ENCODE results near the gene ABCF1. TPM values are rescaled to one million over a fixed set of nuclear protein-coding genes. Genes with fewer than 3 reads are reported as not detected.

The ABCF1 gene
- total RNA-seq, 1 experiment from 2014 or later = 101 TPM

DNA sequence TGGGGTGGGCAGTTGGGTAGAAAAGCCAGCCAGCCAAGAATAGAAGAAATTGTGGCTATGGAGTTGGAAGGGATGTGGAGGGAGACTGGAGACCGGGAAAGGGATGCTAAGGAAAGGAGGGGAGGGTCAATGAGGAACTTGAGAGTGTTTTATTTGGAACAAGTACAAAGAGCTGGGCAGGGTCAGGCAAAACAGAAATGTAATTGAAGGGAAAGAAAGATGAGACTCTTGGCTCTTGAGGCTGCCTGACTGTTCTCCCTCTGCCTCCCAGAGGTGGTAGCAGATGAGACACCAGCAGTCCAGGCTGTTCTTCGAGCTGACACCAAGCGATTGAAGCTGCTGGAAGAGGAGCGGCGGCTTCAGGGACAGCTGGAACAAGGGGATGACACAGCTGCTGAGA is 12.7 kb downstream of the ABCF1 start (continued):
- TF ChIP-seq, protein P1, sequence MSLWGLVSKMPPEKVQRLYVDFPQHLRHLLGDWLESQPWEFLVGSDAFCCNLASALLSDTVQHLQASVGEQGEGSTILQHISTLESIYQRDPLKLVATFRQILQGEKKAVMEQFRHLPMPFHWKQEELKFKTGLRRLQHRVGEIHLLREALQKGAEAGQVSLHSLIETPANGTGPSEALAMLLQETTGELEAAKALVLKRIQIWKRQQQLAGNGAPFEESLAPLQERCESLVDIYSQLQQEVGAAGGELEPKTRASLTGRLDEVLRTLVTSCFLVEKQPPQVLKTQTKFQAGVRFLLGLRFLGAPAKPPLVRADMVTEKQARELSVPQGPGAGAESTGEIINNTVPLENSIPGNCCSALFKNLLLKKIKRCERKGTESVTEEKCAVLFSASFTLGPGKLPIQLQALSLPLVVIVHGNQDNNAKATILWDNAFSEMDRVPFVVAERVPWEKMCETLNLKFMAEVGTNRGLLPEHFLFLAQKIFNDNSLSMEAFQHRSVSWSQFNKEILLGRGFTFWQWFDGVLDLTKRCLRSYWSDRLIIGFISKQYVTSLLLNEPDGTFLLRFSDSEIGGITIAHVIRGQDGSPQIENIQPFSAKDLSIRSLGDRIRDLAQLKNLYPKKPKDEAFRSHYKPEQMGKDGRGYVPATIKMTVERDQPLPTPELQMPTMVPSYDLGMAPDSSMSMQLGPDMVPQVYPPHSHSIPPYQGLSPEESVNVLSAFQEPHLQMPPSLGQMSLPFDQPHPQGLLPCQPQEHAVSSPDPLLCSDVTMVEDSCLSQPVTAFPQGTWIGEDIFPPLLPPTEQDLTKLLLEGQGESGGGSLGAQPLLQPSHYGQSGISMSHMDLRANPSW (CRISPR knock-in tag; conservative IDR thresholded peaks at IDR 0.05; ENCODE audit: low read depth) = no peak
- TF ChIP-seq, protein P2, sequence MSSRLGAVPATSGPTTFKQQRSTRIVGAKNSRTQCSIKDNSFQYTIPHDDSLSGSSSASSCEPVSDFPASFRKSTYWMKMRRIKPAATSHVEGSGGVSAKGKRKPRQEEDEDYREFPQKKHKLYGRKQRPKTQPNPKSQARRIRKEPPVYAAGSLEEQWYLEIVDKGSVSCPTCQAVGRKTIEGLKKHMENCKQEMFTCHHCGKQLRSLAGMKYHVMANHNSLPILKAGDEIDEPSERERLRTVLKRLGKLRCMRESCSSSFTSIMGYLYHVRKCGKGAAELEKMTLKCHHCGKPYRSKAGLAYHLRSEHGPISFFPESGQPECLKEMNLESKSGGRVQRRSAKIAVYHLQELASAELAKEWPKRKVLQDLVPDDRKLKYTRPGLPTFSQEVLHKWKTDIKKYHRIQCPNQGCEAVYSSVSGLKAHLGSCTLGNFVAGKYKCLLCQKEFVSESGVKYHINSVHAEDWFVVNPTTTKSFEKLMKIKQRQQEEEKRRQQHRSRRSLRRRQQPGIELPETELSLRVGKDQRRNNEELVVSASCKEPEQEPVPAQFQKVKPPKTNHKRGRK (CRISPR knock-in tag; IDR thresholded peaks at IDR 0.05; ENCODE audit: borderline replicate concordance) = no peak
- TF ChIP-seq CREB1 (CRISPR knock-in tag; IDR thresholded peaks at IDR 0.05) (no peak), SOX15 (CRISPR knock-in tag; IDR thresholded peaks at IDR 0.05) (no peak), ELF4 (CRISPR knock-in tag; IDR thresholded peaks at IDR 0.05; ENCODE audit: low read depth) (no peak), SP1 (CRISPR knock-in tag; conservative IDR thresholded peaks at IDR 0.05) (no peak)
- TF ChIP-seq, protein P3, sequence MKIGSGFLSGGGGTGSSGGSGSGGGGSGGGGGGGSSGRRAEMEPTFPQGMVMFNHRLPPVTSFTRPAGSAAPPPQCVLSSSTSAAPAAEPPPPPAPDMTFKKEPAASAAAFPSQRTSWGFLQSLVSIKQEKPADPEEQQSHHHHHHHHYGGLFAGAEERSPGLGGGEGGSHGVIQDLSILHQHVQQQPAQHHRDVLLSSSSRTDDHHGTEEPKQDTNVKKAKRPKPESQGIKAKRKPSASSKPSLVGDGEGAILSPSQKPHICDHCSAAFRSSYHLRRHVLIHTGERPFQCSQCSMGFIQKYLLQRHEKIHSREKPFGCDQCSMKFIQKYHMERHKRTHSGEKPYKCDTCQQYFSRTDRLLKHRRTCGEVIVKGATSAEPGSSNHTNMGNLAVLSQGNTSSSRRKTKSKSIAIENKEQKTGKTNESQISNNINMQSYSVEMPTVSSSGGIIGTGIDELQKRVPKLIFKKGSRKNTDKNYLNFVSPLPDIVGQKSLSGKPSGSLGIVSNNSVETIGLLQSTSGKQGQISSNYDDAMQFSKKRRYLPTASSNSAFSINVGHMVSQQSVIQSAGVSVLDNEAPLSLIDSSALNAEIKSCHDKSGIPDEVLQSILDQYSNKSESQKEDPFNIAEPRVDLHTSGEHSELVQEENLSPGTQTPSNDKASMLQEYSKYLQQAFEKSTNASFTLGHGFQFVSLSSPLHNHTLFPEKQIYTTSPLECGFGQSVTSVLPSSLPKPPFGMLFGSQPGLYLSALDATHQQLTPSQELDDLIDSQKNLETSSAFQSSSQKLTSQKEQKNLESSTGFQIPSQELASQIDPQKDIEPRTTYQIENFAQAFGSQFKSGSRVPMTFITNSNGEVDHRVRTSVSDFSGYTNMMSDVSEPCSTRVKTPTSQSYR (CRISPR knock-in tag; IDR thresholded peaks at IDR 0.05) = no peak
- TF ChIP-seq, protein P4, sequence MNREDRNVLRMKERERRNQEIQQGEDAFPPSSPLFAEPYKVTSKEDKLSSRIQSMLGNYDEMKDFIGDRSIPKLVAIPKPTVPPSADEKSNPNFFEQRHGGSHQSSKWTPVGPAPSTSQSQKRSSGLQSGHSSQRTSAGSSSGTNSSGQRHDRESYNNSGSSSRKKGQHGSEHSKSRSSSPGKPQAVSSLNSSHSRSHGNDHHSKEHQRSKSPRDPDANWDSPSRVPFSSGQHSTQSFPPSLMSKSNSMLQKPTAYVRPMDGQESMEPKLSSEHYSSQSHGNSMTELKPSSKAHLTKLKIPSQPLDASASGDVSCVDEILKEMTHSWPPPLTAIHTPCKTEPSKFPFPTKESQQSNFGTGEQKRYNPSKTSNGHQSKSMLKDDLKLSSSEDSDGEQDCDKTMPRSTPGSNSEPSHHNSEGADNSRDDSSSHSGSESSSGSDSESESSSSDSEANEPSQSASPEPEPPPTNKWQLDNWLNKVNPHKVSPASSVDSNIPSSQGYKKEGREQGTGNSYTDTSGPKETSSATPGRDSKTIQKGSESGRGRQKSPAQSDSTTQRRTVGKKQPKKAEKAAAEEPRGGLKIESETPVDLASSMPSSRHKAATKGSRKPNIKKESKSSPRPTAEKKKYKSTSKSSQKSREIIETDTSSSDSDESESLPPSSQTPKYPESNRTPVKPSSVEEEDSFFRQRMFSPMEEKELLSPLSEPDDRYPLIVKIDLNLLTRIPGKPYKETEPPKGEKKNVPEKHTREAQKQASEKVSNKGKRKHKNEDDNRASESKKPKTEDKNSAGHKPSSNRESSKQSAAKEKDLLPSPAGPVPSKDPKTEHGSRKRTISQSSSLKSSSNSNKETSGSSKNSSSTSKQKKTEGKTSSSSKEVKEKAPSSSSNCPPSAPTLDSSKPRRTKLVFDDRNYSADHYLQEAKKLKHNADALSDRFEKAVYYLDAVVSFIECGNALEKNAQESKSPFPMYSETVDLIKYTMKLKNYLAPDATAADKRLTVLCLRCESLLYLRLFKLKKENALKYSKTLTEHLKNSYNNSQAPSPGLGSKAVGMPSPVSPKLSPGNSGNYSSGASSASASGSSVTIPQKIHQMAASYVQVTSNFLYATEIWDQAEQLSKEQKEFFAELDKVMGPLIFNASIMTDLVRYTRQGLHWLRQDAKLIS (CRISPR knock-in tag; IDR thresholded peaks at IDR 0.05; ENCODE audit: borderline replicate concordance) = no peak
- TF ChIP-seq, protein P5, sequence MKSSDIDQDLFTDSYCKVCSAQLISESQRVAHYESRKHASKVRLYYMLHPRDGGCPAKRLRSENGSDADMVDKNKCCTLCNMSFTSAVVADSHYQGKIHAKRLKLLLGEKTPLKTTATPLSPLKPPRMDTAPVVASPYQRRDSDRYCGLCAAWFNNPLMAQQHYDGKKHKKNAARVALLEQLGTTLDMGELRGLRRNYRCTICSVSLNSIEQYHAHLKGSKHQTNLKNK (CRISPR knock-in tag; IDR thresholded peaks at IDR 0.05) = no peak

DNA sequence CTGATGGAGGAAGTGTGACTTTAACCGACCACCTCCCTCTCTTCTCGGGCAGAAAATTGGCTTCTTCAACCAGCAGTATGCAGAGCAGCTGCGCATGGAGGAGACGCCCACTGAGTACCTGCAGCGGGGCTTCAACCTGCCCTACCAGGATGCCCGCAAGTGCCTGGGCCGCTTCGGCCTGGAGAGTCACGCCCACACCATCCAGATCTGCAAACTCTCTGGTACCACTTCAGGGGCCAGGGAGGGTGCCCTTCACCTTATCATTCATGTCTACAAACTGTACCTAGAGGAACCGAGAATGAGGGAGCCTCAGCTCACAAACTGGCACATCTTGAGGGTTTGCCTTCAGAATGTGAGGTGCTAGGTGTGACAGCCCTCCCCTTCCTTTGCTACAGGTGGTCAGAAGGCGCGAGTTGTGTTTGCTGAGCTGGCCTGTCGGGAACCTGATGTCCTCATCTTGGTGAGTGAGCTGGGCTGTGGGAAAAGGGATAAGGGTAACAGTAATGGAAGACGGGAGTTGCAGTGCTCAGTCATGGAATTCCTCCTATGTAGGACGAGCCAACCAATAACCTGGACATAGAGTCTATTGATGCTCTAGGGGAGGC is 18.6 kb downstream of the ABCF1 start:
- no peak overlapping the region; the same call in 1 of the 2 replicates for H3K27ac Mint-ChIP-seq
- CTCF ChIA-PET = interaction anchor here (0.9 to 1.3 kb wide), 3 partner anchors 45 to 108 kb away, joined by 3 to 5 read pairs (median 4); no protein-coding TSS in a partner anchor

More for the DNA sequence above, 18.6 kb downstream of the ABCF1 start:
- no peak for TF ChIP-seq ZNF219 (CRISPR knock-in tag; IDR thresholded peaks at IDR 0.05; ENCODE audit: borderline replicate concordance)
- TF ChIP-seq ATF1 (CRISPR knock-in tag; IDR thresholded peaks at IDR 0.05) = no peak
- no peak for TF ChIP-seq HMGA2 (CRISPR knock-in tag; IDR thresholded peaks at IDR 0.05)
- no peak for TF ChIP-seq GABPB1 (CRISPR knock-in tag; IDR thresholded peaks at IDR 0.05)
- TF ChIP-seq, protein P6, sequence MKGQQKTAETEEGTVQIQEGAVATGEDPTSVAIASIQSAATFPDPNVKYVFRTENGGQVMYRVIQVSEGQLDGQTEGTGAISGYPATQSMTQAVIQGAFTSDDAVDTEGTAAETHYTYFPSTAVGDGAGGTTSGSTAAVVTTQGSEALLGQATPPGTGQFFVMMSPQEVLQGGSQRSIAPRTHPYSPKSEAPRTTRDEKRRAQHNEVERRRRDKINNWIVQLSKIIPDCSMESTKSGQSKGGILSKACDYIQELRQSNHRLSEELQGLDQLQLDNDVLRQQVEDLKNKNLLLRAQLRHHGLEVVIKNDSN (CRISPR knock-in tag; IDR thresholded peaks at IDR 0.05) = no peak
- no peak for TF ChIP-seq NR2C2 (CRISPR knock-in tag; IDR thresholded peaks at IDR 0.05)
- TF ChIP-seq, protein P7, sequence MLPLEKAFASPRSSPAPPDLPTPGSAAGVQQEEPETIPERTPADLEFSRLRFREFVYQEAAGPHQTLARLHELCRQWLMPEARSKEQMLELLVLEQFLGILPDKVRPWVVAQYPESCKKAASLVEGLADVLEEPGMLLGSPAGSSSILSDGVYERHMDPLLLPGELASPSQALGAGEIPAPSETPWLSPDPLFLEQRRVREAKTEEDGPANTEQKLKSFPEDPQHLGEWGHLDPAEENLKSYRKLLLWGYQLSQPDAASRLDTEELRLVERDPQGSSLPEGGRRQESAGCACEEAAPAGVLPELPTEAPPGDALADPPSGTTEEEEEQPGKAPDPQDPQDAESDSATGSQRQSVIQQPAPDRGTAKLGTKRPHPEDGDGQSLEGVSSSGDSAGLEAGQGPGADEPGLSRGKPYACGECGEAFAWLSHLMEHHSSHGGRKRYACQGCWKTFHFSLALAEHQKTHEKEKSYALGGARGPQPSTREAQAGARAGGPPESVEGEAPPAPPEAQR (CRISPR knock-in tag; IDR thresholded peaks at IDR 0.05) = no peak
- TF ChIP-seq, protein P8, sequence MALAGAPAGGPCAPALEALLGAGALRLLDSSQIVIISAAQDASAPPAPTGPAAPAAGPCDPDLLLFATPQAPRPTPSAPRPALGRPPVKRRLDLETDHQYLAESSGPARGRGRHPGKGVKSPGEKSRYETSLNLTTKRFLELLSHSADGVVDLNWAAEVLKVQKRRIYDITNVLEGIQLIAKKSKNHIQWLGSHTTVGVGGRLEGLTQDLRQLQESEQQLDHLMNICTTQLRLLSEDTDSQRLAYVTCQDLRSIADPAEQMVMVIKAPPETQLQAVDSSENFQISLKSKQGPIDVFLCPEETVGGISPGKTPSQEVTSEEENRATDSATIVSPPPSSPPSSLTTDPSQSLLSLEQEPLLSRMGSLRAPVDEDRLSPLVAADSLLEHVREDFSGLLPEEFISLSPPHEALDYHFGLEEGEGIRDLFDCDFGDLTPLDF (CRISPR knock-in tag; IDR thresholded peaks at IDR 0.05) = no peak
- POLR2A ChIA-PET = interaction anchor here (0.9 to 1.4 kb wide), 2 partner anchors 9 to 22 kb away, joined by 3 to 8 read pairs; no protein-coding TSS in a partner anchor
- Mint-ChIP-seq H3K4me1 (no peaks in the 10 kb centered on the region), H3K36me3 (peaks cover 76% of the 10 kb centered on the region), H3K4me3 (no peak overlapping the region), H3K27me3 (ENCODE audit: low read depth) (no peaks in the 10 kb centered on the region), H3K9me3 (no peaks in the 10 kb centered on the region)
- ATAC-seq = no peak
- DNase-seq (ENCODE audit: low spot score) = no peak
